ENCODE measurements around the gene OR2V2. TPM values are rescaled to one million over a fixed set of nuclear protein-coding genes. Genes with fewer than 3 reads are reported as not detected.
A peak's percentile ranks its signal among the peaks of the same experiment; 100 is the strongest.

The OR2V2 gene
- total RNA-seq, 1 experiment from 2014 or later, result not detected

DNA sequence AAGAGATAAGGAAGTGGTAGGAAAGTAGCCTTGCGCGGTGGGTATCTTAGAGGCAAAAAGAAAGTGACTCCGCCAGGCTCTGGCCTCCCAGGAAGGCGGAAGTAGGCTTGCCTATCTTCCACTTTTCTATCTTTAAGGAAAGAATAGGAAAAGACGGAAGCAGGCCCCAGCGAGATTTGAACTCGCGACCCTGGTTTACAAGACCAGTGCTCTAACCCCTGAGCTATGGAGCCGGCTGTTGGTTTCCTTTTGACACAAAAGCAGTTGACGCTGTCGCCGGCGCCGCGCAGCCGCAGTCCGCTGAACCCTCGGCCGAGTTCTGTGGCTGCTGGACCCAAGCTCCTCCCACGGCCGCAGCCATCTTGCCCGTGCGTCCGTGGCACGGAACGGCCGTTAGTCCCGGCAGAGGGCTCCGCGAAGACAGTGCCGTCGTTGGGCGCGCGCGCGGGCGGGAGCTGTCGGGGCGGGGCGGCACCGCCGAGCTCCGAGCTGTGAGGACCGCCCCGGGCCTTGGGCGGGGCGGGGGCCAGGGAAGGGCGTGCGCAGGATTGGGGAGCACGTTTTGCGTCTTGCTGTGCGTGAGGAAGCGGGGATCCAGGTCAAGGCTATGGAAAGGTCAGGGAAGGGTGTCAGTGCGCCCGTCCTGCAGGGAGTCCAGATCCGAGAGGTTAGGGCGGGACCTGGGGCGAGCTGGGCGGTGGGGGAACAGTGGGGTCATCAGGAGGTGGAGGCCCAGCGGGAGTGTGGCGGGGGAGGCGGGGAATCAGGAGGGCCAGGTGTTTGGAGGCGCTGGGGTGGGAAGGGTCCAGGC, 44.3 kb downstream of the OR2V2 start:
- no peaks in the 10 kb centered on the region for H4K20me1 ChIP-seq (ENCODE audit: control insufficient read depth, insufficient read depth, insufficient read length)
- H2AFZ ChIP-seq (ENCODE audit: low read length), result no peak overlapping the region
- H3K23me2 ChIP-seq (ENCODE audit: insufficient read length, low read depth, low read length, poor library complexity, severe bottlenecking), result peaks cover 34% of the 10 kb centered on the region
- H3K4ac ChIP-seq (ENCODE audit: low read depth, low read length), result no peak overlapping the region
- H3K9ac ChIP-seq (ENCODE audit: extremely low read depth, insufficient read length, low read length), result no peak overlapping the region
- no peak overlapping the region for H4K8ac ChIP-seq (replicated peaks; ENCODE audit: insufficient read length, low read depth, low read length)
- no peak overlapping the region for H4K91ac ChIP-seq (ENCODE audit: insufficient read length, low read depth, low read length)
- H3K9me3 Mint-ChIP-seq, result peaks cover 6 to 9% of the 10 kb centered on the region in 2 experiments; a peak in 2 of 5 replicates
- H3K27me3 ChIP-seq (ENCODE audit: insufficient read depth, low read length), result peaks cover 16% of the 10 kb centered on the region
- H3K56ac ChIP-seq (ENCODE audit: insufficient read length, low read depth, low read length), result no peak overlapping the region
- no peak overlapping the region for H2BK15ac ChIP-seq (ENCODE audit: low read depth, low read length)
- H2BK120ac ChIP-seq (ENCODE audit: low read depth, low read length, poor library complexity, severe bottlenecking), result no peak overlapping the region
- peaks cover 11 to 25% of the 10 kb centered on the region in 2 experiments for H3K4me1 Mint-ChIP-seq
- H3K79me2 ChIP-seq (ENCODE audit: insufficient read depth, low read length), result no peaks in the 10 kb centered on the region
- H4K5ac ChIP-seq (ENCODE audit: insufficient read length, low read depth, low read length), result no peak overlapping the region
- peak overlapping the region; percentile 91 to 92 for H3K4me3 Mint-ChIP-seq
- no peak overlapping the region for H3K27ac ChIP-seq (ENCODE audit: insufficient read length, low read depth, low read length)
- peaks cover 60% of the 10 kb centered on the region for H3K27me3 Mint-ChIP-seq (ENCODE audit: low read depth)
- no peak overlapping the region for H2BK5ac ChIP-seq (ENCODE audit: insufficient read length, low read length)
- no peaks in the 10 kb centered on the region for H3K9me3 ChIP-seq (ENCODE audit: control insufficient read depth, low read depth, low read length)
- H3K18ac ChIP-seq (ENCODE audit: insufficient read length, low read depth, low read length), result no peak overlapping the region
- no CpG with 5 or more reads among the region's 64 CpGs for WGBS (ENCODE audit: extremely low coverage, insufficient read length, low lambda C conversion rate)
- peaks cover 0 to 2% (median 0%) of the 10 kb centered on the region in 3 experiments; a peak in 2 of 7 replicates for H3K36me3 Mint-ChIP-seq (ENCODE audit: insufficient read depth in 1 of 3, low read depth in 3 of 3)
- H2BK20ac ChIP-seq (ENCODE audit: low read depth, low read length, poor library complexity, severe bottlenecking), result no peak overlapping the region
- peak overlapping the region; percentile 75 for H3K4me2 ChIP-seq (ENCODE audit: insufficient read depth, insufficient read length, low read length)
- no peaks in the 10 kb centered on the region for H3K79me1 ChIP-seq (ENCODE audit: insufficient read depth, low read depth, low read length, poor library complexity, severe bottlenecking)
- peak overlapping the region in 1 of 3 experiments; percentile 59; a peak in 1 of 7 replicates for H3K27ac Mint-ChIP-seq
- no peak overlapping the region for H2BK12ac ChIP-seq (ENCODE audit: insufficient read length, low read depth, low read length)
- peak; percentile 95 for DNase-seq
- H3K23ac ChIP-seq (ENCODE audit: insufficient read length, low read depth, low read length), result no peak overlapping the region
- H3K4me1 ChIP-seq (ENCODE audit: insufficient read depth, low read length), result no peaks in the 10 kb centered on the region
- H3K14ac ChIP-seq (ENCODE audit: insufficient read depth, low read length), result 0 out of 2 replicates have a peak overlapping the region, but pooled peaks have one; percentile 9
- H2AK5ac ChIP-seq (ENCODE audit: insufficient read length, low read length), result no peak overlapping the region
- TF ChIP-seq, protein P1, sequence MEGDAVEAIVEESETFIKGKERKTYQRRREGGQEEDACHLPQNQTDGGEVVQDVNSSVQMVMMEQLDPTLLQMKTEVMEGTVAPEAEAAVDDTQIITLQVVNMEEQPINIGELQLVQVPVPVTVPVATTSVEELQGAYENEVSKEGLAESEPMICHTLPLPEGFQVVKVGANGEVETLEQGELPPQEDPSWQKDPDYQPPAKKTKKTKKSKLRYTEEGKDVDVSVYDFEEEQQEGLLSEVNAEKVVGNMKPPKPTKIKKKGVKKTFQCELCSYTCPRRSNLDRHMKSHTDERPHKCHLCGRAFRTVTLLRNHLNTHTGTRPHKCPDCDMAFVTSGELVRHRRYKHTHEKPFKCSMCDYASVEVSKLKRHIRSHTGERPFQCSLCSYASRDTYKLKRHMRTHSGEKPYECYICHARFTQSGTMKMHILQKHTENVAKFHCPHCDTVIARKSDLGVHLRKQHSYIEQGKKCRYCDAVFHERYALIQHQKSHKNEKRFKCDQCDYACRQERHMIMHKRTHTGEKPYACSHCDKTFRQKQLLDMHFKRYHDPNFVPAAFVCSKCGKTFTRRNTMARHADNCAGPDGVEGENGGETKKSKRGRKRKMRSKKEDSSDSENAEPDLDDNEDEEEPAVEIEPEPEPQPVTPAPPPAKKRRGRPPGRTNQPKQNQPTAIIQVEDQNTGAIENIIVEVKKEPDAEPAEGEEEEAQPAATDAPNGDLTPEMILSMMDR (conservative IDR thresholded peaks at IDR 0.05), result no peak
- H3T11ph ChIP-seq (ENCODE audit: low read length), result no peak overlapping the region

All from H9 (cell line).